GM18498 (cell line): ENCODE results near the gene BMI1.
A peak's percentile ranks its signal among the peaks of the same experiment; 100 is the strongest.
"Not testable (repeated sequence)": the region's sequence is repeated elsewhere in the genome, so short reads cannot be mapped to it uniquely, and the experiment has no call there.

Source experiments
- ATAC-seq: cut with Tn5 transposase; IDR thresholded peaks from one replicate; pipeline ENCODE4 v1.9.1; 2021; ENCODE audit warnings: mild to moderate bottlenecking, moderate library complexity; ENCODE audit not compliant: unreplicated experiment

BMI1 gene

GRCh38 chr10:22320591-22321155, at the start of gene BMI1:
Gene BMI1 (plus strand): TSS chr10:22321099. CDS start chr10:22326450, 5,351 bp downstream.
- peak; percentile 34 for ATAC-seq

- ATAC-seq = no peak
These were observed 49.1 kb upstream of the BMI1 start for GRCh38 chr10:22271786-22272185.

- no peak for ATAC-seq
These were observed 42.5 kb upstream of the BMI1 start for GRCh38 chr10:22278441-22278782.

- ATAC-seq = no peak
These were observed 40.8 kb upstream of the BMI1 start for GRCh38 chr10:22280078-22280477.

- ATAC-seq = no peak
These were observed 35.8 kb upstream of the BMI1 start for GRCh38 chr10:22285130-22285529.

- no peak for ATAC-seq
These were observed 27.0 kb upstream of the BMI1 start for GRCh38 chr10:22293747-22294404.

- ATAC-seq = no peak
These were observed 26.2 kb upstream of the BMI1 start for GRCh38 chr10:22294694-22295093.

GRCh38 chr10:22301193-22301592, 19.7 kb upstream of the BMI1 start:
- ATAC-seq = no peak

GRCh38 chr10:22303461-22303860, 17.4 kb upstream of the BMI1 start:
- ATAC-seq = no peak

GRCh38 chr10:22305721-22306120, 15.2 kb upstream of the BMI1 start:
- no peak for ATAC-seq

- ATAC-seq = peak; percentile 95
These were observed 12.5 kb upstream of the BMI1 start for GRCh38 chr10:22308390-22308789.

- ATAC-seq = no peak
These were observed 11.5 kb upstream of the BMI1 start for GRCh38 chr10:22309180-22310000.

GRCh38 chr10:22310012-22310411, 10.9 kb upstream of the BMI1 start:
- not testable (repeated sequence) for ATAC-seq

- no peak for ATAC-seq
These were observed 10.0 kb upstream of the BMI1 start for GRCh38 chr10:22310928-22311327.

- ATAC-seq = no peak
These were observed 6.0 kb upstream of the BMI1 start for GRCh38 chr10:22314852-22315251.

GRCh38 chr10:22315455-22316285, 5.2 kb upstream of the BMI1 start:
- peak; percentile 26 for ATAC-seq

GRCh38 chr10:22316286-22317075, 4.4 kb upstream of the BMI1 start, which contains the start of gene COMMD3:
Gene COMMD3 (plus strand): TSS chr10:22316388. CDS start chr10:22316418, 30 bp downstream.
- peak; percentile 64 for ATAC-seq

- ATAC-seq = peak; percentile 30
These were observed 3.9 kb upstream of the BMI1 start for GRCh38 chr10:22317076-22317370.

GRCh38 chr10:22317771-22318565, 2.9 kb upstream of the BMI1 start:
- ATAC-seq = no peak

GRCh38 chr10:22318772-22319171, 2.1 kb upstream of the BMI1 start:
- ATAC-seq = no peak
